ENCODE data around the gene POU2F3.
"Not testable (repeated sequence)": the region's sequence is repeated elsewhere in the genome, so short reads cannot be mapped to it uniquely, and the experiment has no call there.

Gene POU2F3

GRCh38 chr11:120253377-120253776, 13.4 kb downstream of the POU2F3 start:
- not testable (repeated sequence) for DNase-seq (ENCODE audit: low read depth)

DNA sequence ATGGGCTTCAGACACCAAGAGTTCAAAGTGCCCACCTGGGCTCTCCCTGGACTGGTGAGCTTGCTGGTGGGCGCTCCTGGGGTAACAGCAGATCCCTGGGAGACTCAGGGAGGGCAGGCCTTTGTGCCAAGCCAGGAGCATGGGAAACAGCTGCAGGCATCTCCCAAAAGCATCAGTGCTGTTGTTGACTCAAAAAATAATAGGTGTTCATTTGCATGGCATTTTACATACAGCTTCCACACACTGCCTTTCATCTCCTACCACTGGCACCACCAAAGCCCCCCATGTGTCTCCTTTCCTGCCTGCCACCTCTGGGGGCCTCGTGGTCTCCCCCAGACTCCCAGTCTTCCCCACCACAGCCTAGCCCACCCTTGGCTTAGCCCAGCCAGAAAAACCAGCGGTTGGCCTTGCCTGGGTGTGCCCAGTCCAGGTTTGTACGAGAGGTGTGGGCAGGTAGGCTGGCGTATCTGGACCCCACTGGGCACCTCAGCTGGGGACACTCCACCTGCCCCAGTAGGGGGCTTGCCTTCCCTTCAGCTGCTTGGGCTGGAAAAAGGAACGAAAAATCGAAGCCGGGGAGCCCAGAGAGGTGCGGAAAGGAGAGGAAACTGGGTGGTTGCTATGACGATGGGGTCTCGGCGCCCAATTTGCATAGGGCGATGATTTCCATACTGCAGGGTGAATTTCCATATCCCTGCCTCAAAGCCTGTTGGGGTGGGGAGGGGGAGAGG, 15.0 kb downstream of the POU2F3 start:
- no peak for DNase-seq (ENCODE audit: low read depth)

DNA sequence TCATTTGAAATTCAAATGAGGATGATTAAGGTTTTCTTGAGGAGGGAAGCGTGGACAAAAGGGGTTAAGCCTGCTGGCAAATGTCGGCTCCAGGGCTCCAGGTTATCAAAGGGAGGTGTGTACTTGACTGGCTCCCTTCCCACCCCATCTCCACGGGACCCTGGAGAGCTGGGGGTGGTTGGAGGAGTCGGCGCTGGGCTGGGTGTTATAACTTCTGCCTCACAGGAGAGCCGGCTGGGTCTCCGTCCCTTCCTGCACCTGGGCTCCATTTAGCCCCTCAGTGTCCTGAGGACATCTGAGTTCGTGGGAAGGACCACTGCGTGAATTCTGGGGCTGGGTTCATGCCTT, 15.6 kb downstream of the POU2F3 start:
- DNase-seq (ENCODE audit: low read depth): no peak

DNA sequence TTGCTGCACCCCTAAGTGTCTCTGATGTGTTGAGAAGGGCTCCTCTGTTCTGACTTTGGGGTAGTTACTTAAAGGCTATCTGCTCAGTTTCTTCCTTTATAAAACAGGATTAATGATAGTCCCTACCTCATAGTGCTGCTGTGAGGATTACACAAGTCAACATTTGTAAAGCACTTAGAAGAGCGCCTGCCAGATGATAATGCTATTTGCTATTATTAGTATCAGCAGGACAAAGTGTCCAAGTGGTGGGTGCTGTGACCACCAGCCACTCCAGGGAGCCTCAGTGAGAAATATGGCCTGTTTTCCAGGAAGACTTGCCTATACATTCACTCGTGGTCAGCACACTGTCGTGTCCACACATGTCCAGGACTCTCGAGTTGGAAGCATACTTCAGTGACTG, 16.2 kb downstream of the POU2F3 start:
- no peak for DNase-seq (ENCODE audit: low read depth)

- DNase-seq (ENCODE audit: low read depth): no peak
Measured at GRCh38 chr11:120256779-120257178, 16.8 kb downstream of the POU2F3 start.

DNA sequence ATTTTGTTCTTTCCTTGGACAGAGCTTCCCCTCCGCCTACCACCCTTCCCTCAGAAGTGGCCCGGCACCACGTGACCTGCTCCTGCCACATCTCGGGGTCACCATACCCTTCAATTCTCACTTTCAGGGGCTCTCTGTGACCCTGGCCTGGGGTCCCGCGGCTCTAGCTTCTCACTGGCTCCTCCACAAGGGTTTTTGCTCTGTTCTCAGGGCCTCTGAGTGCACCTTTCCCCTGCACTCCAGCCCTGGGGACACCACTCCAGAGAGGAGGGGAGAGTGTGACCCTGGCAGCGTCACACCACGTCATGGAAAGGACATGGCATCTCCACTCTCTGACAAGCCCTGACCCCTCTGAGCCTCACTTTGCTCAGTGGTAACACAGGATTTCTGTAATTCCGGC, 17.4 kb downstream of the POU2F3 start:
- DNase-seq (ENCODE audit: low read depth): no peak

GRCh38 chr11:120258661-120259060, 18.7 kb downstream of the POU2F3 start:
- DNase-seq (ENCODE audit: low read depth): no peak

- no peak for DNase-seq (ENCODE audit: low read depth)
Measured at GRCh38 chr11:120259241-120259640, 19.3 kb downstream of the POU2F3 start.

DNA sequence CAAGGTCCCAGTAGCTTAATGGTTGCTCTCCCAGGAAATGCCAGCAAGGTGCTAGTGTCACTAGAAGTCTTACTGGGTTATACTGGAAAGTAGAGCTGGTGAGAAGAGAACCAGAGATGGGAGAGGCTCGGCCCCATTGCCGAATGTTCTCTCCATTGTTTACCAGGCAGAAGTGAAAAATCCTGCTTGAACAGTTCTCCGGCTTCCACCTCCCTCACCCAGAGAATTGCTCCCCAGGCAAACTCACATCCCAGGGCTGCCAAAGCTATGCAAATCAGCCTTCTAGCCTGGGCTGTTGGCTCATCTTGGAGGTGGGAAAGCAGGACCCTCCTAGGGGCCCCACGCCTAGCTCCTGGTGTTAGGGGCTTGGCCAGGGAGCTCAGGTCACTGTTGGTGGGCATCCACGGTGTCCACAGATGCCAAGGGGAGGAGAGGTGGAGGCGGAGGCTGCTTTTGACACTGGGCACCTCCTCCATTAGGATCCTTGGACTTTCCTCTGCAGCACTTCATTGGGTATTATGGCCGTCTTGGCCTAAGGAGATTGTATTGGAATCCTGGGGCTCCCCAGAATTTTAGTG, 20.1 kb downstream of the POU2F3 start:
- no peak for DNase-seq (ENCODE audit: low read depth)

- no peak for DNase-seq (ENCODE audit: low read depth)
Measured at GRCh38 chr11:120260616-120261015, 20.7 kb downstream of the POU2F3 start.

- DNase-seq (ENCODE audit: low read depth): no peak
Measured at GRCh38 chr11:120261321-120261720, 21.4 kb downstream of the POU2F3 start.

- no peak for DNase-seq (ENCODE audit: low read depth)
Measured at GRCh38 chr11:120261931-120262330, 22.0 kb downstream of the POU2F3 start.

DNA sequence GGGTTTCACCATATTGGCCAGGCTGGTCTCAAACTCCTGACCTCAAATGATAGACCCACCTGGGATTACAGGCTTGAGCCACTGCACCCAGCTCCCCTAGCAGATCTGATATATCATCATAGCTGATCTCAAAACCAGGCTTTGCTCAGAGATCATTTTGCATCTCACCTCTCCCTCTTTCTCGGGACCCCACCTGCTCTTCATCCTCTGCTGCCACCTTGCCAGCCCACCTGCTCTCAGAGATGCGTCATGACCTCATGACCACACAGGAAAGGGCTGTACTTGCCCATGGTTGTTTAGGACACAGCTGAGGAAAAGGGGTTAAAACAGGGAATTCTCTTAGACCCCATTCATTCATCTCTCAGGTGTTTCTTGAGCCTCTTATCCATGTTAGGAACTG, 27.4 kb downstream of the POU2F3 start:
- DNase-seq (ENCODE audit: low read depth): no peak

- no peak for DNase-seq (ENCODE audit: low read depth)
Measured at GRCh38 chr11:120268686-120269085, 28.7 kb downstream of the POU2F3 start.

DNA sequence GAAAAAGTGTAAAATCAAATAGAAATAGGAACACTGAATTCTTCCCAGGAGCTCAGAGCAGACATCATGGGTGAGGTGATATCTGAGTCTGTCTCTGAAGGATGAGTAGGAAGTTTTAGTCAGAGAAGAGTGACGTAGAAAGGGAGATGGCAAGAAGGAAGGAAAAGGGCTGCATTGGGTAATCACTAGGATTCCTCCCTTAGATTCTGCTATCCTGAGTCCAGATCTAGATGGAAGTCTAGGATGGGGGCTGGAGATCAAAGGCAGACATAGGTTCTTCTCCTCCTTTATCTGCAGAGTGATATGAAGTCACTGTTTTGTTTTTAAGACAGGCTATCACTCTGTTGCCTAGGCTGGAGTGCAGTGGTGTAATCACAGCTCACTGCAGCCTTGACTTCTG, 30.4 kb downstream of the POU2F3 start:
- no peak for DNase-seq (ENCODE audit: low read depth)

DNA sequence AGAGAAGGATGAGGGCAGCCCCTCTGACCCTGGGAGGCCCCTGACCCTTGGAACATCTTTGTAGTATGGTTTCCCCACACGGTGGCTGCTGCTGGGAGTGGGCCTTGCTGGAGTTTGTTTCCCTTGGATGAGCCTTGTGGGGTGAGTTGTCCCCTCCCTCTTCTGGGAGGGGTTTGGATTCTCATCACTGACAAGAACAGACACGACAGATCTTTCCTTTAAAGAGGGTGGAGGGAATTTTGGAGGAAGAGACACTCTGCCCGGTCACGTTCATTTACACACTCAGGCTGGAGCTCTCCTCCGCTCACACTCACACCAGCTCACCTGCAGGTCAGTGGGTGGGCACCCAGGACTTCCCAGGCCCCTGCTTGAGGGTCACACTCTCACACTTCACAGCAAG, 31.7 kb downstream of the POU2F3 start:
- DNase-seq (ENCODE audit: low read depth): no peak

DNA sequence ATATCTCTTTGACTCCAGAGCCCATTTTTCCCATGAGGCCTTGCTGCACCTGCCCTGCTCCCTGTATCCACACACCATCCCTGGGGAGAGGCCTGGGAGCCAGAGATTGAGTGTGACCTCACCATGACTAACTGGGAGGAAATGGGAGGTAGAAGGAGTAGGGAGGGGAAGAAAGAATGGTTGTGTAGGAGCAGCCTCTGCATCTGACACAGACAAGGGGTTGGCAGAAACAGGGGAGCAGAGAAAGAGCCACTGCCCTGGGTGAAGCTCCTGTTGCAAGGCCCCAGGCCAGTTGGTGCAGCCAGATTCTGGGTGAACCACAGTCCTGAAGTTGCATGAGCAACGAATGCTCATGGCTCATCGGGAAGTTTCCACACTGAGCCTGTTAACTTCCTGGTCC, 32.4 kb downstream of the POU2F3 start:
- DNase-seq (ENCODE audit: low read depth): no peak

GRCh38 chr11:120273432-120273831, 33.5 kb downstream of the POU2F3 start:
- DNase-seq (ENCODE audit: low read depth): no peak

DNA sequence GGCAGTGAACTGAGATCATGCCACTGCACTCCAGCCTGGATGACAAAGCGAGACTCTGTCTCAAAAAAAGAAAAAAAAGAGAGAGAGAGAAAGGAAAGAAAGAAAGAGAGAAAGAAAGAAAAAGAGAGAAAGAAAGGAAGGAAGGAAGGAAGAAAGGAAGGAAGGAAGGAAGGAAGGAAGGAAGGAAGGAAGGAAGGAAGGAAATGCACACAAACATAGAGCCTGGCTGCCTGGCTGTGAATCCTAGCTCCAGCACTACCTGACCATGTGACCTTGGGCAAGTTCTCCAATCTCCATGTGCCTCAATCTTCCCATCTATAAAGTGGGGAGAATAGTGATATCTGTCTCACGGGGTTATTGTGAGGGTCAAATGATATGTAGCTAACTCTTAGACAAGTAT, 34.0 kb downstream of the POU2F3 start:
- not testable (repeated sequence) for DNase-seq (ENCODE audit: low read depth)

GRCh38 chr11:120279502-120279901, 39.6 kb downstream of the POU2F3 start:
- DNase-seq (ENCODE audit: low read depth): no peak

- no peak for DNase-seq (ENCODE audit: low read depth)
Measured at GRCh38 chr11:120280600-120281051, 40.7 kb downstream of the POU2F3 start.

- DNase-seq (ENCODE audit: low read depth): no peak
Measured at GRCh38 chr11:120281143-120281795, 41.3 kb downstream of the POU2F3 start.

- no peak for DNase-seq (ENCODE audit: low read depth)
Measured at GRCh38 chr11:120283124-120283523, 43.2 kb downstream of the POU2F3 start.

DNA sequence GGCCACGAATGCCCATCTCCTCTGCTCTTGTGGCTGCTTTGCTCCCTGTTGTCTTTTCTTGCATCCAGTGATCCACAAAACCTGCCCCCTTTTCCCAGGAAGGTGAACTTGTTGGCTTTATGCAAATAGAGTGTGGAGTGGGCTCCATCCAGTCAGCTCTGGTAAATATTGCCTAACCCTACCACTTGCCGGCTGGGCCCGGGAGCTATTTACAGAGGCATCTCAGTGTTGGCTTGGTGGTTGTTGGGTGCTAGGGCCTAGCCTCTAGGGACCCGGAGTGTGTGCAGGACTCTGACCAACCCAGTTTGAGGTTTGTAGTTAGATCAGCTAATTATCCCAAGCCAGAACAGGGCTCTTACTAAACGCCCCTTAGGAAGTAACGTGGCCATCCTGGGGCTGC, 44.3 kb downstream of the POU2F3 start:
- no peak for DNase-seq (ENCODE audit: low read depth)

Data from stimulated activated CD8-positive, alpha-beta memory T cell treated with anti-CD3 and anti-CD28 coated beads, Interleukin-7, amount 100 ng/mL, for 24 hours (primary cell).